Muscle layer of colon (tissue), 2 donors: ENCODE data around the gene MFAP5.
"Not testable (repeated sequence)": the region's sequence is repeated elsewhere in the genome, so short reads cannot be mapped to it uniquely, and the experiment has no call there.

Source experiments
- H3K27ac ChIP-seq: one replicate; pipeline ENCODE4 v1.7.0; 2013; ENCODE audit warnings: low read depth, mild to moderate bottlenecking, low read length, moderate library complexity
- H3K27me3 ChIP-seq, 2 donors: one replicate each; pipeline ENCODE4 v1.7.0; 2013; ENCODE audit warnings: low read length in 2 of 2, mild to moderate bottlenecking in 2 of 2; ENCODE audit not compliant: insufficient read depth in 2 of 2, control insufficient read depth in 1 of 2
- H3K36me3 ChIP-seq: one replicate; pipeline ENCODE4 v1.7.0; 2013; ENCODE audit warnings: mild to moderate bottlenecking, low read length; ENCODE audit not compliant: insufficient read depth
- H3K4me1 ChIP-seq: one replicate; pipeline ENCODE4 v1.7.0; 2013; ENCODE audit warnings: mild to moderate bottlenecking, low read length; ENCODE audit not compliant: insufficient read depth
- H3K4me3 ChIP-seq, 2 donors: one replicate each; pipeline ENCODE4 v1.7.0; 2013; ENCODE audit warnings: low read length in 2 of 2, low read depth in 1 of 2, mild to moderate bottlenecking in 1 of 2, moderate library complexity in 1 of 2
- H3K9ac ChIP-seq: one replicate; pipeline ENCODE4 v1.7.0; 2013; ENCODE audit warnings: low read length
- H3K9me3 ChIP-seq: one replicate; pipeline ENCODE4 v1.7.0; 2013; ENCODE audit warnings: mild to moderate bottlenecking, low read length
- donor health status: abdominal sarcoma.
- donor health status: Adenocarcinoma of cecum.

Gene MFAP5

GRCh38 chr12:8628731-8629130 is 33.9 kb downstream of the MFAP5 start:
- Histone ChIP-seq H3K4me1 (no peaks in the 10 kb centered on the region), H3K9me3 (no peaks in the 10 kb centered on the region), H3K4me3 (no peak overlapping the region), H3K9ac (no peak overlapping the region), H3K36me3 (no peaks in the 10 kb centered on the region), H3K27me3 (no peaks in the 10 kb centered on the region), H3K27ac (no peak overlapping the region)

DNA sequence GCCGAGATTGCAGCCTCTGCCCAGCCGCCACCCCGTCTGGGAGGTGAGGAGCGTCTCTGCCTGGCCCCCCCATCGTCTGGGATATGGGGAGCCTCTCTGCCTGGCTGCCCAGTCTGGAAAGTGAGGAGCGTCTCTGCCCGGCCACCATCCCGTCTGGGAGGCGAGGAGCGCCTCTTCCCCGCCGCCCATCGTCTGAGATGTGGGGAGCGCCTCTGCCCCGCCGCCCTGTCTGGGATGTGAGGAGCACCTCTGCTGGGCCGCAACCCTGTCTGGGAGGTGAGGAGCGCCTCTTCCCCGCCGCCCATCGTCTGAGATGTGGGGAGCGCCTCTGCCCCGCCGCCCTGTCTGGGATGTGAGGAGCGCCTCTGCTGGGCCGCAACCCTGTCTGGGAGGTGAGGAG is 37.9 kb downstream of the MFAP5 start:
- not testable (repeated sequence) for H3K4me3 ChIP-seq, H3K36me3 ChIP-seq, H3K27ac ChIP-seq, H3K4me1 ChIP-seq, H3K9ac ChIP-seq, H3K27me3 ChIP-seq, H3K9me3 ChIP-seq

GRCh38 chr12:8622646-8623045 is 40.0 kb downstream of the MFAP5 start:
- Histone ChIP-seq H3K27ac (no peak overlapping the region), H3K36me3 (no peaks in the 10 kb centered on the region), H3K4me1 (no peaks in the 10 kb centered on the region), H3K4me3 (no peak overlapping the region), H3K9me3 (no peaks in the 10 kb centered on the region), H3K27me3 (no peaks in the 10 kb centered on the region), H3K9ac (no peak overlapping the region)

- Histone ChIP-seq H3K4me1 (no peaks in the 10 kb centered on the region), H3K27me3 (no peaks in the 10 kb centered on the region), H3K4me3 (no peak overlapping the region), H3K27ac (no peak overlapping the region), H3K9me3 (no peaks in the 10 kb centered on the region), H3K36me3 (no peaks in the 10 kb centered on the region), H3K9ac (no peak overlapping the region)
These were observed 47.4 kb downstream of the MFAP5 start for GRCh38 chr12:8615206-8615605.

DNA sequence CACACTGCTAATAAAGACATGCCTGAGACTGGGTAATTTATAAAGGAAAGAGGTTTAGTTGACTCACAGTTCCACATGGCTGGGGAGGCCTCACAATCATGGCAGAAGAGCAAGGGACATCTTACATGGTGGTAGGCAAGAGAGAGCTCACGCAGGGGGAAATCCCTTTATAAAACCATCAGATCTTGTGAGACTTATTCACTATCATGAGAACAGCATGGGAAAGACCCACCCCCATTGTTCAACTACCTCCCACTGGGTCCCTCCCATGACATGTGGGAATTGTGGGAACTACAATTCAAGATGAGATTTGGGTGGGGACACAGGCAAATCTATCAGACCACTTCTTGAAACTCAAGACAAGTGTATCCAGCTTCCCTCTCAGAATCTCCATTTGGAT is 48.7 kb downstream of the MFAP5 start:
- H3K9me3 ChIP-seq, H3K27me3 ChIP-seq, H3K4me3 ChIP-seq, H3K36me3 ChIP-seq, H3K27ac ChIP-seq, H3K4me1 ChIP-seq, H3K9ac ChIP-seq: not testable (repeated sequence)

DNA sequence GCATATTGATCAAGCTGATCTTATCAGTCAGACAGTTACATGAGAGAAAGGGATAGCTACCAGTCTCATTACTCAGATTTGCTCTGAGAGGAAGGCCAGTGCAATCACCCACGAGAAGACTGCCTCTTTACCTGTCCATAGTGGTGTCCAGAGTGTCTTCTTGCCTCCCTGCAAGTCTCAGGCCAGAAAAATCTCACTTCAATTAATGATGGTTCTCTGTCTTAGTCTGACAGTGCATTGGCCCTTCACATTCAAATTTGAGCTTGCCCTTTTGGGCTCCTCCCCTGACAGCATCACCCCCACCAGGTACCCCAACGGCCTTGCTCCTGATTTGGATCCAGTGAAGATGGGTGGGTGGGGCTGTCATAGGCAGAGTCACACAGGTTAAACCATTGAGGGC is 50.0 kb downstream of the MFAP5 start, which contains the start of gene AICDA:
TSS of gene AICDA (minus strand) at position 231 of the 400 bp plus-strand sequence. CDS start at position 139, 92 bp downstream.
- no peak within 1 kb of the TSS for H3K27ac ChIP-seq
- H3K9ac ChIP-seq, result no peak within 1 kb of the TSS
- no peak within 1 kb of the TSS for H3K4me3 ChIP-seq
- H3K27me3 ChIP-seq, result no peaks in the 10 kb centered on the region
- H3K36me3 ChIP-seq, result no peaks in the 10 kb centered on the region
- H3K4me1 ChIP-seq, result no peaks in the 10 kb centered on the region
- H3K9me3 ChIP-seq, result no peaks in the 10 kb centered on the region

- H3K27ac ChIP-seq, result no peak overlapping the region
- no peaks in the 10 kb centered on the region for H3K9me3 ChIP-seq
- no peak overlapping the region for H3K9ac ChIP-seq
- H3K4me1 ChIP-seq, result no peaks in the 10 kb centered on the region
- no peaks in the 10 kb centered on the region for H3K36me3 ChIP-seq
- no peak overlapping the region for H3K4me3 ChIP-seq
- no peaks in the 10 kb centered on the region for H3K27me3 ChIP-seq
These were observed 53.5 kb downstream of the MFAP5 start for GRCh38 chr12:8609061-8609570.

DNA sequence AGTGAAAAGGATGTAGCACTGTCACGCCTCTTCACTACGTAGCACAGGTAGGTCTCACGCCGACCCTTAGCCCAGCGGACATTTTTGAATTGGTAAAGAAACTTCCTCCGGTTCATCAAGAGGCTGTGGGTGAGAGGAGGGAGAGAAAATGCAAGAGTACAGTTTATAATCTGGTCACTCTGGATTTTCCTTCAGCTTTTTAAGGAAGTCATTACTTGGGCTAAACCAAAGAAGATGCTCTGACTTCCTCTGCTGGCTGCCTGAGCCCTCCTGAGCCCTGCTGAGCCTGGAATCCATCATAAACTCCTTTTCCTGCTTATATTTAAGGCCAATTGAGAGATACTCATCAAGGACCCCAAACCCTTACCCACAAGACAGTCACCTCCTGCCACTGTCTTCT is 55.7 kb downstream of the MFAP5 start:
- Histone ChIP-seq H3K4me3 (no peak overlapping the region), H3K4me1 (no peaks in the 10 kb centered on the region), H3K27me3 (no peaks in the 10 kb centered on the region), H3K9ac (no peak overlapping the region), H3K9me3 (no peaks in the 10 kb centered on the region), H3K36me3 (no peaks in the 10 kb centered on the region), H3K27ac (no peak overlapping the region)

DNA sequence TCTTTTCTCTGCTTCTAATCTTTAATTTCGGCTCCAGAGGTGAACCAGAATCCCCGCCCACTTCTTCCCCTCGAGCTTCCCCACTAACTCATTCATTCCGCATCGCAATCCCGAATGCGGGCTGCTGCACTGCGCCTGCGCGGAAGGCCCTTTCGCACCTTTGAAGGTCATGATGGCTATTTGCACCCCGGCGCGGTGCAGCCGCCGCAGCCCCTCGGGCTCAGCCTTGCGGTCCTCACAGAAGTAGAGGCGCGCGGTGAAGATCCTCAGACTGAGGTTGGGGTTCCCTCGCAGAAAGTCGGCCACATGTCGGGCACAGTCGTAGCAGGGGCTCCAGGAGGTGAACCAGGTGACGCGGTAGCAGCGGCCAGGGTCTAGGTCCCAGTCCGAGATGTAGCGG is 57.6 kb downstream of the MFAP5 start:
- Histone ChIP-seq H3K27me3 (no peaks in the 10 kb centered on the region), H3K4me1 (no peaks in the 10 kb centered on the region), H3K27ac (no peak overlapping the region), H3K4me3 (no peak overlapping the region), H3K36me3 (no peaks in the 10 kb centered on the region), H3K9me3 (no peaks in the 10 kb centered on the region), H3K9ac (no peak overlapping the region)

DNA sequence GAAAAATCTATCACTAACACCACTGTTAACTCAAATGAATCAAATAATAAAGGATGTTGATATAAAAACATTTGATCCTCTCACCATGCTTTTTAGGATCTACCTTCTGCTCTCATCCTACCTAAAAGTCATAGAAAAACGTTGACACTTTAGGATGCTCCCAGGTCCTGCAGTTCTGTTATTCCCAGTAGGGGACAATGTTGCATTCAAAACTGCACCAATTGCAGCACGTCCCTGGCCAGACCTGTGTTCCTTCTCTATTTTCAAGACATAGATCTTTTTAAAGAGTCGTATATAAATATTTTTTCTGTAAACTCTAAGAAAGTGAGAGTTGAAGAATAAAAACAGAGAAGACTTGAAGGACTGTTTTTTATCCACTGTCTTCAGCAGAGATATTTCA is 58.8 kb downstream of the MFAP5 start:
- H3K27ac ChIP-seq, result no peak overlapping the region
- H3K9ac ChIP-seq, result no peak overlapping the region
- no peaks in the 10 kb centered on the region for H3K36me3 ChIP-seq
- H3K4me1 ChIP-seq, result no peaks in the 10 kb centered on the region
- no peaks in the 10 kb centered on the region for H3K9me3 ChIP-seq
- no peak overlapping the region for H3K4me3 ChIP-seq
- no peaks in the 10 kb centered on the region for H3K27me3 ChIP-seq

GRCh38 chr12:8603286-8603685 is 59.3 kb downstream of the MFAP5 start:
- no peak overlapping the region for H3K9ac ChIP-seq
- H3K4me1 ChIP-seq, result no peaks in the 10 kb centered on the region

GRCh38 chr12:8596561-8596960 is 66.1 kb downstream of the MFAP5 start:
- Histone ChIP-seq H3K27me3 (no peaks in the 10 kb centered on the region), H3K27ac (no peak overlapping the region), H3K4me3 (no peak overlapping the region), H3K9me3 (no peaks in the 10 kb centered on the region), H3K4me1 (no peaks in the 10 kb centered on the region), H3K9ac (no peak overlapping the region), H3K36me3 (no peaks in the 10 kb centered on the region)

More at GRCh38 chr12:8603286-8603685, 59.3 kb downstream of the MFAP5 start:
- Histone ChIP-seq H3K9me3 (no peaks in the 10 kb centered on the region), H3K27ac (no peak overlapping the region), H3K36me3 (no peaks in the 10 kb centered on the region), H3K4me3 (no peak overlapping the region), H3K27me3 (no peaks in the 10 kb centered on the region)
